ENCODE data around the gene PKNOX2. TPM values are rescaled to one million over a fixed set of nuclear protein-coding genes. Genes with fewer than 3 reads are reported as not detected.

The PKNOX2 gene
- total RNA-seq, 2 donors from 2014 or later = 4.0 to 6.9 TPM

DNA sequence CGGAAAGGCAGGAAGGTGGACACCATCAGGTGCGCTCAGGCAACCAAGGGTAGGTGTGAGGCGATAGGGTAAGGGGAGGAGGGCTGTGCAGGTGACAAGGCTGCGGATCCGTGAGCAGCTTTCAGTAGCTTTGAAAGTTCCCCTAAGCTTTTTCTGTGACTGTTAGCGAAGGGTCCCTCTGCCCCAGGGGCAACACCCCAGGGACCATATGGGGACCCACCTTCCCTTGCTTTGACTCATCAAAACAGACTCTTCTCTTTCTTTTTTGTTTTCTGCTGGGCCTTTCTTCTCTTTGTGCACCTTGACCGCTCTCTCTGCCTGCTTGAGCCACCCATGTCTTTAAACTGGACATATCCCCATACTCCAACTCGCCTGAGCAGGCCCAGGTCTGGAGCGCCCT lies 194.6 kb downstream of the PKNOX2 start:
- Histone ChIP-seq H3K9me3 (ENCODE audit: control insufficient read depth, low read length) (no peaks in the 10 kb centered on the region), H3K9ac (ENCODE audit: extremely low read depth, low read length, poor library complexity, severe bottlenecking) (no peak overlapping the region), H3K27me3 (ENCODE audit: control insufficient read depth, insufficient read depth, low read length, poor library complexity, severe bottlenecking) (no peaks in the 10 kb centered on the region), H3K4me1 (ENCODE audit: control insufficient read depth, insufficient read depth, low read length) (no peaks in the 10 kb centered on the region), H3K27ac (ENCODE audit: low read depth, low read length) (no peak overlapping the region), H3K4me3 (ENCODE audit: low read length) (no peak overlapping the region), H3K36me3 (ENCODE audit: control insufficient read depth, insufficient read depth, low read length) (no peaks in the 10 kb centered on the region)
- Mint-ChIP-seq H3K27me3 (ENCODE audit: insufficient read depth) (peaks cover 3% of the 10 kb centered on the region), H3K9me3 (no peaks in the 10 kb centered on the region), H3K4me3 (no peak overlapping the region), H3K4me1 (peaks cover 14% of the 10 kb centered on the region), H3K27ac (no peak overlapping the region), H3K36me3 (ENCODE audit: low read depth) (peaks cover 2% of the 10 kb centered on the region)
- DNase-seq = no peak
- TF ChIP-seq, protein P1, sequence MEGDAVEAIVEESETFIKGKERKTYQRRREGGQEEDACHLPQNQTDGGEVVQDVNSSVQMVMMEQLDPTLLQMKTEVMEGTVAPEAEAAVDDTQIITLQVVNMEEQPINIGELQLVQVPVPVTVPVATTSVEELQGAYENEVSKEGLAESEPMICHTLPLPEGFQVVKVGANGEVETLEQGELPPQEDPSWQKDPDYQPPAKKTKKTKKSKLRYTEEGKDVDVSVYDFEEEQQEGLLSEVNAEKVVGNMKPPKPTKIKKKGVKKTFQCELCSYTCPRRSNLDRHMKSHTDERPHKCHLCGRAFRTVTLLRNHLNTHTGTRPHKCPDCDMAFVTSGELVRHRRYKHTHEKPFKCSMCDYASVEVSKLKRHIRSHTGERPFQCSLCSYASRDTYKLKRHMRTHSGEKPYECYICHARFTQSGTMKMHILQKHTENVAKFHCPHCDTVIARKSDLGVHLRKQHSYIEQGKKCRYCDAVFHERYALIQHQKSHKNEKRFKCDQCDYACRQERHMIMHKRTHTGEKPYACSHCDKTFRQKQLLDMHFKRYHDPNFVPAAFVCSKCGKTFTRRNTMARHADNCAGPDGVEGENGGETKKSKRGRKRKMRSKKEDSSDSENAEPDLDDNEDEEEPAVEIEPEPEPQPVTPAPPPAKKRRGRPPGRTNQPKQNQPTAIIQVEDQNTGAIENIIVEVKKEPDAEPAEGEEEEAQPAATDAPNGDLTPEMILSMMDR (conservative IDR thresholded peaks at IDR 0.05) = no peak
- WGBS, 2 experiments (ENCODE audit: insufficient coverage in 1 of 2, insufficient read length in 1 of 2) = 93 to 94% methylated on average over 5 to 9 of the region's 9 CpGs

- WGBS, 2 experiments (ENCODE audit: insufficient coverage in 1 of 2, insufficient read length in 1 of 2) = 87 to 100% methylated on average over 5 to 7 of the region's 7 CpGs
- H3K27me3 ChIP-seq (ENCODE audit: control insufficient read depth, insufficient read depth, low read length, poor library complexity, severe bottlenecking) = no peaks in the 10 kb centered on the region
- H3K9me3 Mint-ChIP-seq = no peaks in the 10 kb centered on the region
These were observed 195.5 kb downstream of the PKNOX2 start for GRCh38 chr11:125360066-125360465.

DNA sequence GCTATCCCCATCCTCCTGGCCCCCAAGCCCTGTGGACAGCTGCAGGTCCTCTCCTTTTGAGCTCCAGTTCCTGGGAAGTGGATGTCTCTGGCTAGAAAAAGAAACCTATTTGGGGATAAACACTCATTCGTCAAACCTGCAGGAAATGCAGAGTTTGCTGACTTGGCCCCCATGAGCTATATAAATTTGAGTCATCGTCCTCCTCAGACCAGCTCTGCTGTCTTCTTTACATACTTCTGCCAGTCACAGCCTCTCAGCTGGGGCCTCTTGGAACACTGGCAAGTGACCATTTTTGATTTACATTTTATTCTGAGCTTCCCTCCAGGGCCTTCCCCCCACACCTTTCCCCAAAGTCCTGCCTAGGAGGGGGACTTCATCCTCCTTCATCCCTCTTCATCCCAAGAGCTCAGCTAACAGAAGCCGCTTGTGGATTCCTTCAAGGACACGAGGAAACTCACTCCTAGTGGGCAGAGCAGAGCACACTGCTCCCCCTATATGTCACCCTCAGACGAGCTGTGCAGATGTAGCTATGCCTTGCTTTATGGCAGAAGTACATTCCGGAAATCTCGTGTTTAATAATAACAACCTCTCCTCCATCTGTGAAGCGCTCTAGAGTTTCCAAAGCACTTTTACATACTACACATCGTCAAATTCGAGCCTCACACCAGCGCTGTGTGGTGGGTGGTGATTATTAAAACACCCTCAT lies 199.7 kb downstream of the PKNOX2 start:
- H3K36me3 ChIP-seq (ENCODE audit: control insufficient read depth, insufficient read depth, low read length) = no peaks in the 10 kb centered on the region
- TF ChIP-seq, protein P1 (conservative IDR thresholded peaks at IDR 0.05) = peak; percentile 56
- peaks cover under 1% of the 10 kb centered on the region for H3K4me1 ChIP-seq (ENCODE audit: control insufficient read depth, insufficient read depth, low read length)
- DNase-seq = no peak
- Mint-ChIP-seq H3K27me3 (ENCODE audit: insufficient read depth) (peaks cover 30% of the 10 kb centered on the region), H3K4me1 (peaks cover 7% of the 10 kb centered on the region), H3K9me3 (no peaks in the 10 kb centered on the region), H3K36me3 (ENCODE audit: low read depth) (no peaks in the 10 kb centered on the region), H3K27ac (no peak overlapping the region), H3K4me3 (no peak overlapping the region)
- no peak overlapping the region for H3K9ac ChIP-seq (ENCODE audit: extremely low read depth, low read length, poor library complexity, severe bottlenecking)
- H3K27me3 ChIP-seq (ENCODE audit: control insufficient read depth, insufficient read depth, low read length, poor library complexity, severe bottlenecking) = no peaks in the 10 kb centered on the region
- H3K4me3 ChIP-seq (ENCODE audit: low read length) = no peak overlapping the region
- WGBS, 2 experiments (ENCODE audit: insufficient coverage in 1 of 2, insufficient read length in 1 of 2) = 82 to 85% methylated on average over 7 to 11 of the region's 11 CpGs
- no peak overlapping the region for H3K27ac ChIP-seq (ENCODE audit: low read depth, low read length)
- no peaks in the 10 kb centered on the region for H3K9me3 ChIP-seq (ENCODE audit: control insufficient read depth, low read length)

More at GRCh38 chr11:125360066-125360465, 195.5 kb downstream of the PKNOX2 start:
- H3K27ac Mint-ChIP-seq = no peak overlapping the region
- H3K9me3 ChIP-seq (ENCODE audit: control insufficient read depth, low read length) = no peaks in the 10 kb centered on the region
- H3K4me3 ChIP-seq (ENCODE audit: low read length) = no peak overlapping the region
- H3K36me3 Mint-ChIP-seq (ENCODE audit: low read depth) = no peaks in the 10 kb centered on the region
- peaks cover 3% of the 10 kb centered on the region for H3K27me3 Mint-ChIP-seq (ENCODE audit: insufficient read depth)
- DNase-seq = no peak
- no peak overlapping the region for H3K4me3 Mint-ChIP-seq
- H3K4me1 ChIP-seq (ENCODE audit: control insufficient read depth, insufficient read depth, low read length) = no peaks in the 10 kb centered on the region
- peaks cover 18% of the 10 kb centered on the region for H3K4me1 Mint-ChIP-seq
- no peaks in the 10 kb centered on the region for H3K36me3 ChIP-seq (ENCODE audit: control insufficient read depth, insufficient read depth, low read length)
- no peak overlapping the region for H3K27ac ChIP-seq (ENCODE audit: low read depth, low read length)
- H3K9ac ChIP-seq (ENCODE audit: extremely low read depth, low read length, poor library complexity, severe bottlenecking) = no peak overlapping the region
- TF ChIP-seq, protein P1 (conservative IDR thresholded peaks at IDR 0.05) = no peak

All from endodermal cell (in vitro differentiated cells).